GM18505 (cell line): ENCODE data around the gene SPEG.
"Not testable (repeated sequence)": the region's sequence is repeated elsewhere in the genome, so short reads cannot be mapped to it uniquely, and the experiment has no call there.

Source experiments
- ATAC-seq: cut with Tn5 transposase; IDR thresholded peaks from one replicate; pipeline ENCODE4 v1.9.1; 2021; ENCODE audit not compliant: unreplicated experiment
- POLR2A ChIP-seq: IDR thresholded peaks from 4 replicates; pipeline ENCODE4 v1.6.1; 2011; ENCODE audit warnings: borderline replicate concordance; ENCODE audit not compliant: insufficient read depth, insufficient read length; ENCODE audit errors: extremely low read depth

SPEG gene

GRCh38 chr2:219400562-219400961, 34.1 kb upstream of the SPEG start:
- ATAC-seq: no peak

GRCh38 chr2:219401606-219402005, 33.0 kb upstream of the SPEG start:
- no peak for ATAC-seq
- TF ChIP-seq POLR2A: no peak

More at GRCh38 chr2:219400562-219400961, 34.1 kb upstream of the SPEG start:
- no peak for TF ChIP-seq POLR2A

DNA sequence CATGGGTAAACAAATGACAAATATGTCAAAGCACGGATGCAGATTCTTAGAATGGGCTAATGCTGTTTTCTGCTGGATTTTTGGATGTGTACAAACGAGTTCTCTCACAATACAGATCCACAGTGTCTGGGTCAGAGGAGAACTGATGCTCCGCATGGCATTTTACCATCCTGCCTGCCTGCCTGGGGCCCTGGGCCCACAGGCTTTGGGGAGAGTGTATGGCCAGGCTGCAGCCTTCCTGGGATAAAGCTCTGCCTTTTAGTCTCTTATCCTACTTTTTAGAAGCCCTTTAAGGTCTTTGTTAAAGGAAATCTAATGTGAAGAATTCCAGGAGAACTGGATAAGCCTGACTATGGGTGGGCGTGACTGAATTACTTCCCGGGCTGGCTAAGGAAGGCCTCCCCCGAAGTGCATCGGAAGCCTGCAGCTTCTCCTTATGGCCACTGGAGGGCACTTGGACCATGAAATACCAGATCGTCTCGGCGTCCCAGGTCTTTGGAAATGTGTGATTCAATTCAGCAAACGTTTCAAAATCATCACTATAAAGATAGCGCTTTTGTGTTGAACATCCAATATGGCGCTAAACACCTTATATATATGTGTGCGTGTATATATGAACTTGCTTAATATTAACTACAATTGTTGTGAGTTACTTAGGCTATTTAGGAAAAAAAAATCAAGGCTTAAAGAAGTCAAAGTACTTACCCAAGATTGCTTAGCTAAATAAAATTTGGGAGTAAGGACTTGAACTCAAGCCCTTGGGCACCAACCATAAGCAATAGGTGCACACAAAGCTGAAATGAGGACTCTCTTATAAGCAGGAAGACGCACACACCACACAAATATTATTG, 31.8 kb upstream of the SPEG start:
- no peak for TF ChIP-seq POLR2A
- peak; percentile 61 for ATAC-seq

GRCh38 chr2:219403861-219404260, 30.8 kb upstream of the SPEG start:
- no peak for ATAC-seq
- no peak for TF ChIP-seq POLR2A

DNA sequence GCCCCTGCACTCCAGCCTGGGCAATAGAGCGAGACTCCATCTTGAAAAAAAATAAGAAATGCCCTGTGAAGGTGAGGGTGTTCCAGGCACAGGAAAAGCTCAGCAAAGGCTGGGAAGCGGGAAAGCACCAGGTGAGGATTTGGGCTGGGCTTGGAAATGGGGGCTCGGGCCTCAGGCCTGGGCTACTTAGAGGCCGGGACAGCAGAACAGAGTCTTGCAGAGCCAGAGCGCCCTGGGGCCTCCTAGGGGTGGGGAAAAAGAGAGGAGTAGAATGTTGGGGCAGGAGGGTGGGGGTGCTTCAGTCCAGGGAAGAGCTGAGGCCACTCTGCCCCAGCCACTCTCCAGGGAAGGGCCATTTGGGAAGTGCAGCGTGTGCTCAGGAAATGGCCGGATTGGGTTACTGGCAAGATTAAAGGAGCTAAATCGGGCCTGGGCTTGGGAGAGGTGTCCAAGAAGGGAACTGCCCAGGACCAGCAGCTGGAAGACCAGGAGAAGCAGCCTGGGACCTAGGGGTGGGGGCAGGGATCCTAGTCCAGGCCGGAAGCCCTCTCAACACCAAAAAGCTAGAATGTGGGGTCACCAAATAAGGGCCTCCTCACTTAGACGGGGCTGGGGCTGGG, 30.2 kb upstream of the SPEG start:
- TF ChIP-seq POLR2A: no peak
- ATAC-seq: no peak

- no peak for ATAC-seq
- no peak for TF ChIP-seq POLR2A
These were observed 29.7 kb upstream of the SPEG start for GRCh38 chr2:219404954-219405353.

DNA sequence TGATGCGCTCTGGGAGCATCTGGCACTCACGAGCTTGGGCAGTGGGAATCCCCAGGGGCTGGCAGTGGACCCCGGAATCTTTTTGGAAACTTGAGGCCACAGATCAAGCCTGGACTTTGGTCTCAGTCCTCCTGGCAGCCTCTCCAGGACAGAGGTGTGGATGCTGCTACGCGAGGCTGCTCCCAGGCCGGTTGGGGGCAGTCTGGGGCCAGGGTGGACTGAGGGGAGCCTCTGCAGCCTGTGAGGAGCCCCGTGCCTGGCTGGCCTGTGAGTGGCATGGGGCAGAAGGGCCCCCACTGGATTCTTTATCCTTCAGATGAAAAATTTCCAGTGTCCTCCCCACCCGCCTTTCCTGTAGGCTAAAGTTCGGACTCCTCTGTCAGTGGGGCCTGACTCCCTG, 29.2 kb upstream of the SPEG start:
- no peak for TF ChIP-seq POLR2A
- no peak for ATAC-seq

- no peak for ATAC-seq
- TF ChIP-seq POLR2A: no peak
These were observed 28.4 kb upstream of the SPEG start for GRCh38 chr2:219405958-219406860.

DNA sequence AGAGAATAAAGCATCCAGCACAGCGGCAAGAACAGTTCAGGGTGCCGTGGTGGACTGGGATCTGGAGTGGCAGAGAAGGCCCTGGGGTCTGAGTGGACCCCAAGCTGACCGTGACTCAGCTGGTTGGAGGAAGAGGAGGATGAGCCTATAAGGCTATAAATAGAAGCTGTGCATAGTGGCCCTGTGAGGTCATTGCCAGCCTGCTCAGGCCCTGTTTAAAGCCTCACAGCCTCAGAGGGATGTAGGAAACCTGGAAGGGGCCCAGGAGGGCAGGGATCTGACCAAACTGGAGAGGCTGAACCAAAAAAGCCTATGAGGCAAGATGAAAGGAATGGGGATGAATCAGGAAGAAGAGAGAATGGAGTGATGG, 27.8 kb upstream of the SPEG start:
- no peak for ATAC-seq
- TF ChIP-seq POLR2A: no peak

DNA sequence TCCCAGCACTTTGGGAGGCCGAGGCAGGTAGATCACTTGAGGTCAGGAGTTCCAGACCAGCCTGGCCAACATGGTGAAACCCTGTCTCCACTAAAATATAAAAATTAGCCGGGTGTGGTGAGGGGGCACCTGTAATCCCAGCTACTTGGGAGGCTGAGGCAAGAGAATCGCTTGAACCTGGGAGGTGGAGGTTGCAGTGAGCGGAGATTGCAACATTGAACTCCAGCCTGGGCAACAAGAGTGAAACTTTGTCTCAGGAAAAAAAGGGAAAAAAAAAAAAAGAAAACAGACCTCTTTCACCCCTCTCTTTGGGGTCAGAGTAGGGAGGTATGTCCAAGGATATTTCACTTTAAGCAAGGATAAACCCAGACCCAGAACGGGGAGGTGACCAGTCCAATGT, 27.3 kb upstream of the SPEG start:
- not testable (repeated sequence) for ATAC-seq

DNA sequence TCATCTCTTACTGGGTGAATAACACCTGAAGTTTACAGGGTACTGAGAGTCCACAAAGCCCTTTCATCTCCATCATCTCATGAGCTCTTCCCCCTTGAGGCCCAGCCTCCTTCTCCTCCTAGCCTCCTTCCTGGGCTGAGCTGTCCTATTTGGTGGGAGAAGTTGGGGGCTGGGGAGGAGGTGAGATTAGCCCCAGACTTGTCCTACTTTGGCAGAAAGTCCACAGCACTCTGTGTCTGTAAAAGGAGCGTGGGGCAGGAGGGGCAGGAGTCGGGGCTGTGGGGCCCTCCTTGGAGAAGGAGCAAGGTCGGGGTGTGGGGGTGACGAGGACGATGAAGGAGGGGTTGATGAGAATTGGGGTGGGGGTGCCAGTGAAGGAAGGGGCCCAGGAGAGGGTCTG, 26.4 kb upstream of the SPEG start:
- no peak for TF ChIP-seq POLR2A
- no peak for ATAC-seq

DNA sequence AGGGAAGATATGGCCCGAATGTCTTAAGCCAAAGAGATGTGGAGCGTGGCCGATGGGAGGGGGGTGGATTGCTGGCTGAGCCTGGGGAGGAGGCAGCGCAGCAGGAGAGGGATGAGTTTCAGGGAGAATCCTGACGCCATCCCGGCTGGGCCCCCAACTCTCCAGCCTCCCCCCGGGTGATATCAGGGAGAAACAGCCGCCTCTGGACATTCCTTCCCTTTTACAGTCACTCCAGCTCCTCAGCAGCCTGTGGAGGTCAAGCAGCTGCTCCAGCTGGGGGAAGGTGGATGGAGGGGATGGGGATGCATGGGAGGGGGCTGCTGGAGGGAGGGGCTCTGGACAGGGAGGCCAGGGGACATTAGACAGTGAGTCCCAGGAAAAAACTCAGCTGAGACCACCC, 26.0 kb upstream of the SPEG start:
- no peak for ATAC-seq
- no peak for TF ChIP-seq POLR2A

DNA sequence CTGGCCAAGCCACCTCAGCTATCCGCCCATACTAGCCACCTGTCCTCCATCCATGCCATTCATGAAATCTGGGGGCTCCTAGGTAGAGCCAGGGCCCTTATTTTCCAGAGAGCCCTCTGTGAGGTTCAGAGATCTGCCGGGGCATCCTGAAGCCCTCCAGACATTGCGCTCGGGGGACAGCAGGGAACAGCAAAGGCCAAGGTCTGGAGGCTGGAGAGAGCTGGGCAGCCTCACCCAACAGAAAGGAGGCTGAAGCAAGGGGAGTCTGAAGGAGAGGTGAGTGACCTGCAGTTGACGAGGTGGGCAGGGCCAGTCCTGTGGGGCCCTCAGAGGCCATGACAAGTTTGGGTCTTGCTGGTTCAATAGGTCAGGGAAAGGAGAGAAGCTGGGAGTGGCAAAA, 25.0 kb upstream of the SPEG start:
- no peak for TF ChIP-seq POLR2A
- no peak for ATAC-seq
